ENCODE results near the gene UBAC2.

UBAC2 gene

GRCh38 chr13:99421758-99422585 lies 221.3 kb downstream of the UBAC2 start:
- DNase-seq = no peak

- no peak for DNase-seq
Measured at GRCh38 chr13:99422586-99423220, 222.0 kb downstream of the UBAC2 start.

DNA sequence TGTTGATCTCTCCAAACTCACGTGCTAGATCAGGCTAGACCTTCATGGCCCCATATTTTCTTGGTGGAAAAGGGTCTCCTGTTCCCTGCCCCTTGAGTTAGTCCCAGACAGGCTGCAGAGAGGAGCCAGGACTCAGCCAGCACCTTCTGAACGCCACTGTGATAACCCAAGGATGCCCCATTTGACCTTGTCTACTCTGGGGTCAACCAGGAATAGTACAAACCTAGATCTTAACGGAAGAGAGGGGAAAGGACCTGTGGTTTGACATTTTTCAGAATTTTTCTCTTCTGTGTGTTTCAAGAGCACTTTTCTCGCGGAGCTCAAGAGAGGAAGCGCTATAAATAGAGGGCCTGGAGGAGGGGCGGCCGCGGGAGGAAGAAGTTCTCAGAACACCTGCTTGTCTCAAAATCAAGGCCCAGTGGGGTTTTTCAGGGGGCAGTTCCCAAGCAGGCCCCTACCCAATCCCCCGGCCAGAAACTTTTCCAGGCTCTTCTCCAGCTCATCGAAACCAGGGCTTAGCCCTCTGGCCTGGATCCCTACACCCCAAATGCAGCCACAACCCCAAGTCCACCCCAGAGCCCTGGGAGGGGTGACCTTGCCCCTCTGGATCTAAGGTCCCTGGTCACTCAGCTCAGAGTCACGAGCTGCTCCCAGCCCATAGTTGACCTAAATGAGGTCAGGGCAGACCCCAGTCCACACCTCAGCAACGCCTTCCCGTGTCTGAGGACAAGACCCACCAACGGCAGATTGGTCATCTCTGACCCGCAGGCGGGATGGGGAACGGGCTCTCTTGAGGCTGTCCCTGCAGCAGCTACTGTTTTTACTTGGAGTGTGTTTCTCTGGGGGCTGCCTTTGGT lies 225.1 kb downstream of the UBAC2 start:
- DNase-seq = peak in 2 of 4 experiments; percentile 31 to 52

DNA sequence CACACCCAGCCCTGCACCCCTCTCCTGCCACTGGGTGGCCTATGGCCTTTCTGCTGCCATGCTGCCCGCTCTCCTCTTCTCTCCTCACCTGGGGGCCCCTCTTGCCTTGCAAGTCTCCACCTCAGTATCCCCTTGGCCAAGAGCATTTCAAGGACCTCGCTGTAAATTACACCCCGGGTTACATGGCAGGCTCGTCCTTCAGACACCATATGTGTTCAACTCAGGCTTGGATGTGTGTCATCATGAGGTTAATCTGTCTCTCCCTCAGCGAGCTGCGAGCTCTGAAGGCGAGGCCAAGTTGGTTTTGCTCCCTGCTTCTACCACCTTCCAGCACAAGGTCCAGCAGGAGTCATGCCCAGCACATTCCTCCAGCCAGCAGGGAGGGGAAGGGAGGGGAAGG lies 225.8 kb downstream of the UBAC2 start:
- no peak for DNase-seq

DNA sequence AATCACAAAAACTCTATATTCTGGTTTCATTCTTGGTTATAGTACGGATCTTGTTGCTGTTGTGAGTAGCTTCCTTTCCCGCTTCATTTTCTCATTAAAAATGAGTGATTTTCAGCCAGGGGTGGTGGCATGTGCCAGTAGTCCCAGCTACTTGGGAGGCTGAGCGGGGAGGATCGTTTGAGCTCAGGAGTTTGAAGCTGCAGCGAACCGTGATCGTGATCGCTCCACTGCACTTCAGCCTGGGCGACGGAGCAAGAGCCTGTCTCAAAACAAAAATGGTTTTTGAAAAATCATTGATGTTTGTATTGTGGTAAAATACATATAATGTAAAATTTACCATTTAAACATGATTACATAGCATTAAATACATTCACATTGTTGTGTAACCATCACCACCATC lies 229.0 kb downstream of the UBAC2 start:
- DNase-seq = no peak

- no peak for DNase-seq
Measured at GRCh38 chr13:99431927-99432608, 231.4 kb downstream of the UBAC2 start.

DNA sequence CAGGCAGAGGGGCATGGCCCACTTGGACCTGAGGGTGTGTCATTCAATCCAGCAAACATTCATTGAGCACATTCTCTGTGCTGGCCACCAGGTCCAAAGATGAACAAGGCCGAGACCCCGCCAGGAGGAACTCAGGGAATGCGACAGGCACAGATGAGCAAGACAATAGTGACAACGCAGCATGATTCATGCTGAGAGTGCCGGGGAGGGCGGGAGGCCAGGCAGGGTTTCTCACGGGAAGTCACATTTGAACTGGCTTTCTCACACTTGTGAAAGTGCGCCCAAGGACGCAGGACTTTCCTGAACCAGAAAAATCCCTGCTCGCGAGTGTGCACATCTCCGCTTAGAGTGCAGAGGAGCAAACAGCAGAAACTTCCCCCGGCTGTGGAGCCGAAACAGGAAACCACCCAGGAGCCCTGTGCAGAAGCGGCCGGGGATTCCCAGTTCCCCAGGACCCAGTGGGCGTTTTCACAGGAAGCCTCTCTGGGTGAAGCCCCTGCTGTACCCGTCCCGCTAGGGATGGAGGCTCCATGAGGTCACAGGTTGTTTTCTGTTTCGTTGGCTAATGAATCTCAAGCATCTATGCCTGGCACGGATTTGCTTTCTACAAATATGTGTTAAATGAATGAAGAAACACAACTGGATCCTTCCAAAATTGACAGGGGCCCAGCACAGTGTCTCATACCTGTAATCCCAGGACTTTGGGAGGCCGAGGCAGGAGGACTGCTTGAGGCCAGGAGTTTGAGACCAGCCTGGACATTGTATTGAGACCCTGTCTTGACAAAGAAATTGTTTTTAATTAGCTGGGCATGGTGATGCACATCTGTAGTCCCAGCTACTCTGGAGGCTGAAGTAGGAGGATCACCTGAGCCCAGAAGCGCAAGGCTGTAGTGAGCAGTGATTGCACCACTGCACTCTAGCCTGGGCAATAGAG lies 232.2 kb downstream of the UBAC2 start:
- DNase-seq = peak; percentile 49 to 62 (median 58)

DNA sequence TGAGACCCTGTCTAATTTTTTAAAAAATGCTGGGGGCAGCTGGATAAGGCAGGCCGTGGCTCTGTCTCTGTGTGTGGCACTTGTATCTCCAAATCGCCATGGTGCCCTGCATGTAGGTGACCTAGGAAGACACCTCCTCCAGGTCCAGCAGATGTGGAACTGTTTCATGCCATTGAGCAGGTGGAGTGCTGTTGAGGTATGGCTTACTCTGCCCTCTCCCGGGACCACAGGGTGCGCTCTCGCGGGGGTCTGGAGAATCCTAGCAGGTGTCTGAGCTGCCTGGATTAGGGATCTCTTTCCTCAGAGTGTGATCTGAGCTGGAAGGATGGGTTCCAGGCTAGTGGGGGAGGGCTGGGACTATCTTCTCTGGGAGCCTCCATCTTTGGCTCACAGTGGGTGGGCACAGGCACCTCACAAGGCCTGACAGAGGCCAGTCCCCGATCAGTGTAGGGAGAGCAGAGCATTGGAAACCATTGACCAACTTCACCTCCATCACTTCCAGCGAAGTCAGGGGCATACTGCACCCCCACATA lies 233.0 kb downstream of the UBAC2 start:
- DNase-seq = no peak

DNA sequence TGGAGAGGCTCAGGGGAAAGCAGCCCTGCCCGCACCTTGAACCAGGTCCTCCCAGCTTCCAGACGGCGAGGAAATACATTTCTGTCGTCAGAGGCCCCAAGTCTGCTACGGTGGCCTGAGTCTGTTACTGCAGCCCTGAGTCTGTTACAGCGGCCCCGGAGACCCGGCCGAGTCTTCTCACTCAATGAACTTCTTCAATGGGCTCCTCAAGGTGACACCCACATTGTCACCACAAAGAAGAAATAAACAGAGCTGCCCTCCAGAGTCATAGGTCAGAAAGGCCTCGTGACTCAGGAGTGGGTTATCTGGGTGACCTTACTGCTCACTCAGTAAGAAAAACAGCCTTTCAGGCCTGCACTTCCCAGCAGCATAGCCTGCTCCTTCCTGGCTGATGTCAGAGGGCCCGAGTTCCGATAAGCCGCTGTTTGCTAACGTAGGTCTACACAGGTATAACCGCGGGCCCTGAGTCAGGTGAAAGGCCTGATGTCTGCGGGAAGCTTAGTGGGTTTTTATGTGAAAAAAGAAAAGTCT lies 233.7 kb downstream of the UBAC2 start:
- DNase-seq = peak in 2 of 4 experiments; percentile 76 to 83

- DNase-seq = no peak
Measured at GRCh38 chr13:99435116-99435515, 234.5 kb downstream of the UBAC2 start.

DNA sequence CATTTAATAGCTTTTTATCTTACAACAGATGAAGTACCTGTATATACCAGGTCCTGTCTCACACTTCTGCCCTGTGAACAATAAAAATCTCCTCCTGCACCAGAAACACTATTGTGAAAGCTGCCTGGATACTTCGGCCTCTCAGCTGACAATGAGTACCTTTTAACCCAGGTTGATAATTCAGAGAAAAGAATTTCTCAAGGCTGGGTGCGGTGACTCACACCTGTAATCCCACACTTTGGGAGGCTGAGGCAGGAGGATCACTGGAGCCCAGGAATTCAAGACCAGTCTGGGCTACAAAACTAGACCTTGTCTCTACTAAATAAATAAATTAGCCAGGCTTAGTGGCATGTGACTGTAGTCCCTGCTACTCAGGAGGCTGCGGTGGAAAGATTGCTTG lies 235.3 kb downstream of the UBAC2 start:
- DNase-seq = no peak
